ENCODE measurements around the gene FMN1. TPM values are rescaled to one million over a fixed set of nuclear protein-coding genes. Genes with fewer than 3 reads are reported as not detected.
A peak's percentile ranks its signal among the peaks of the same experiment; 100 is the strongest.

The FMN1 gene
- total and polyA plus RNA-seq, 7 experiments from 2014 or later = 0.02 to 32.2 (median 1.0) TPM; not detected in 1

- no peaks in the 10 kb centered on the region for H3K36me3 ChIP-seq (ENCODE audit: control insufficient read depth in 2 of 3, insufficient read depth in 3 of 3, low read length in 3 of 3)
- Mint-ChIP-seq H3K4me3 (peak overlapping the region in 2 of 10 donors; percentile 18 to 27), H3K4me1 (peaks cover 0 to 22% (median 11%) of the 10 kb centered on the region in 7 donors), H3K27me3 (peaks cover 0 to 13% (median 4%) of the 10 kb centered on the region in 5 donors), H3K27ac (peak overlapping the region in 1 of 9 donors; percentile 17), H3K36me3 (no peaks in the 10 kb centered on the region), H3K9me3 (no peaks in the 10 kb centered on the region)
- H3K9me3 ChIP-seq (ENCODE audit: control insufficient read depth in 2 of 3, low read length in 3 of 3) = no peaks in the 10 kb centered on the region
- POLR2A ChIA-PET = no interaction called here
- intact Hi-C loops (cut with micrococcal nuclease) = no loop called here
- H3K27me3 ChIP-seq (ENCODE audit: control insufficient read depth in 2 of 2, insufficient read depth in 2 of 2, low read length in 2 of 2) = no peaks in the 10 kb centered on the region
- H3K4me3 ChIP-seq (ENCODE audit: low read length) = no peak overlapping the region
- DNase-seq (no peak), ATAC-seq (no peak)
- H3K27ac ChIP-seq (ENCODE audit: low read depth, low read length) = no peak overlapping the region
- CTCF ChIA-PET = interaction anchor here (0.6 kb wide), 1 partner anchor 107 kb away, joined by 3 read pairs; no protein-coding TSS in a partner anchor
- H3K4me1 ChIP-seq (ENCODE audit: control insufficient read depth in 2 of 2, insufficient read depth in 2 of 2, low read length in 2 of 2) = no peaks in the 10 kb centered on the region
Measured at GRCh38 chr15:33159726-33160453, 34.6 kb downstream of the FMN1 start.

GRCh38 chr15:33158366-33158765 lies 36.1 kb downstream of the FMN1 start:
- Mint-ChIP-seq H3K27me3 (peaks cover 0 to 8% (median 4%) of the 10 kb centered on the region in 5 donors), H3K4me1 (peaks cover 0 to 26% (median 17%) of the 10 kb centered on the region in 7 donors), H3K27ac (no peak overlapping the region), H3K36me3 (no peaks in the 10 kb centered on the region), H3K9me3 (no peaks in the 10 kb centered on the region), H3K4me3 (no peak overlapping the region)
- CTCF ChIA-PET = no interaction called here
- Histone ChIP-seq H3K4me1 (ENCODE audit: control insufficient read depth in 2 of 2, insufficient read depth in 2 of 2, low read length in 2 of 2) (no peaks in the 10 kb centered on the region), H3K27ac (ENCODE audit: low read depth, low read length) (no peak overlapping the region), H3K27me3 (ENCODE audit: control insufficient read depth in 2 of 2, insufficient read depth in 2 of 2, low read length in 2 of 2) (no peaks in the 10 kb centered on the region), H3K4me3 (ENCODE audit: low read length) (no peak overlapping the region), H3K9me3 (ENCODE audit: control insufficient read depth in 2 of 3, low read length in 3 of 3) (no peaks in the 10 kb centered on the region), H3K36me3 (ENCODE audit: control insufficient read depth in 2 of 3, insufficient read depth in 3 of 3, low read length in 3 of 3) (no peaks in the 10 kb centered on the region)
- no peak for DNase-seq
- intact Hi-C loops (cut with micrococcal nuclease) = no loop called here
- POLR2A ChIA-PET = no interaction called here
- no peak for ATAC-seq

GRCh38 chr15:33157371-33158037 lies 37.0 kb downstream of the FMN1 start:
- ChIA-PET CTCF (no interaction called here), POLR2A (no interaction called here)
- peaks cover 0 to 34% (median 23%) of the 10 kb centered on the region in 7 donors for H3K4me1 Mint-ChIP-seq
- intact Hi-C loops (cut with micrococcal nuclease) = no loop called here
- Histone ChIP-seq H3K27me3 (ENCODE audit: control insufficient read depth in 2 of 2, insufficient read depth in 2 of 2, low read length in 2 of 2) (no peaks in the 10 kb centered on the region), H3K36me3 (ENCODE audit: control insufficient read depth in 2 of 3, insufficient read depth in 3 of 3, low read length in 3 of 3) (no peaks in the 10 kb centered on the region), H3K4me3 (ENCODE audit: low read length) (no peak overlapping the region), H3K4me1 (ENCODE audit: control insufficient read depth in 2 of 2, insufficient read depth in 2 of 2, low read length in 2 of 2) (no peaks in the 10 kb centered on the region), H3K9me3 (ENCODE audit: control insufficient read depth in 2 of 3, low read length in 3 of 3) (no peaks in the 10 kb centered on the region), H3K27ac (ENCODE audit: low read depth, low read length) (no peak overlapping the region)
- DNase-seq (no peak), ATAC-seq (no peak)
- no peaks in the 10 kb centered on the region for H3K36me3 Mint-ChIP-seq
- H3K9me3 Mint-ChIP-seq = no peaks in the 10 kb centered on the region
- no peak overlapping the region for H3K27ac Mint-ChIP-seq
- H3K4me3 Mint-ChIP-seq = no peak overlapping the region
- H3K27me3 Mint-ChIP-seq = peaks cover 0 to 9% (median 4%) of the 10 kb centered on the region in 5 donors

- peaks cover 0 to 3% of the 10 kb centered on the region in 2 donors for H3K4me1 ChIP-seq (ENCODE audit: control insufficient read depth in 2 of 2, insufficient read depth in 2 of 2, low read length in 2 of 2)
- Mint-ChIP-seq H3K36me3 (no peaks in the 10 kb centered on the region), H3K27ac (no peak overlapping the region), H3K4me3 (no peak overlapping the region), H3K4me1 (peaks cover 0 to 46% (median 24%) of the 10 kb centered on the region in 7 donors), H3K27me3 (peaks cover 0 to 15% (median 4%) of the 10 kb centered on the region in 5 donors), H3K9me3 (no peaks in the 10 kb centered on the region)
- ATAC-seq (no peak), DNase-seq (no peak)
- ChIA-PET POLR2A (no interaction called here), CTCF (no interaction called here)
- intact Hi-C loops (cut with micrococcal nuclease) = no loop called here
- no peaks in the 10 kb centered on the region for H3K9me3 ChIP-seq (ENCODE audit: control insufficient read depth in 2 of 3, low read length in 3 of 3)
- no peak overlapping the region for H3K27ac ChIP-seq (ENCODE audit: low read depth, low read length)
- H3K36me3 ChIP-seq (ENCODE audit: control insufficient read depth in 2 of 3, insufficient read depth in 3 of 3, low read length in 3 of 3) = no peaks in the 10 kb centered on the region
- no peak overlapping the region for H3K4me3 ChIP-seq (ENCODE audit: low read length)
- no peaks in the 10 kb centered on the region for H3K27me3 ChIP-seq (ENCODE audit: control insufficient read depth in 2 of 2, insufficient read depth in 2 of 2, low read length in 2 of 2)
Measured at GRCh38 chr15:33155691-33156420, 38.7 kb downstream of the FMN1 start.

GRCh38 chr15:33154351-33155166 lies 40.0 kb downstream of the FMN1 start:
- intact Hi-C loops (cut with micrococcal nuclease) = loop anchor here in 1 of 2 donors (5.0 kb wide), 1 partner anchor 73 kb away; no protein-coding TSS in a partner anchor
- no peak overlapping the region for H3K27ac ChIP-seq (ENCODE audit: low read depth, low read length)
- peaks cover 0 to 3% of the 10 kb centered on the region in 2 donors for H3K4me1 ChIP-seq (ENCODE audit: control insufficient read depth in 2 of 2, insufficient read depth in 2 of 2, low read length in 2 of 2)
- H3K36me3 ChIP-seq (ENCODE audit: control insufficient read depth in 2 of 3, insufficient read depth in 3 of 3, low read length in 3 of 3) = no peaks in the 10 kb centered on the region
- Mint-ChIP-seq H3K27ac (peak overlapping the region in 3 of 9 donors; percentile 4 to 22 (median 8)), H3K4me1 (peaks cover 0 to 37% (median 20%) of the 10 kb centered on the region in 7 donors), H3K36me3 (no peaks in the 10 kb centered on the region), H3K9me3 (no peaks in the 10 kb centered on the region), H3K4me3 (no peak overlapping the region), H3K27me3 (peaks cover 0 to 17% (median 4%) of the 10 kb centered on the region in 5 donors)
- H3K4me3 ChIP-seq (ENCODE audit: low read length) = no peak overlapping the region
- POLR2A ChIA-PET = no interaction called here
- DNase-seq (no peak), ATAC-seq (peak; percentile 71)
- H3K9me3 ChIP-seq (ENCODE audit: control insufficient read depth in 2 of 3, low read length in 3 of 3) = no peaks in the 10 kb centered on the region
- no peaks in the 10 kb centered on the region for H3K27me3 ChIP-seq (ENCODE audit: control insufficient read depth in 2 of 2, insufficient read depth in 2 of 2, low read length in 2 of 2)
- CTCF ChIA-PET = no interaction called here

- H3K27ac Mint-ChIP-seq = no peak overlapping the region
- peaks cover 0 to 13% (median 4%) of the 10 kb centered on the region in 5 donors for H3K27me3 Mint-ChIP-seq
- Histone ChIP-seq H3K27me3 (ENCODE audit: control insufficient read depth in 2 of 2, insufficient read depth in 2 of 2, low read length in 2 of 2) (no peaks in the 10 kb centered on the region), H3K27ac (ENCODE audit: low read depth, low read length) (no peak overlapping the region), H3K36me3 (ENCODE audit: control insufficient read depth in 2 of 3, insufficient read depth in 3 of 3, low read length in 3 of 3) (no peaks in the 10 kb centered on the region), H3K9me3 (ENCODE audit: control insufficient read depth in 2 of 3, low read length in 3 of 3) (no peaks in the 10 kb centered on the region), H3K4me3 (ENCODE audit: low read length) (no peak overlapping the region), H3K4me1 (ENCODE audit: control insufficient read depth in 2 of 2, insufficient read depth in 2 of 2, low read length in 2 of 2) (peaks cover 0 to 5% of the 10 kb centered on the region in 2 donors)
- H3K36me3 Mint-ChIP-seq = no peaks in the 10 kb centered on the region
- intact Hi-C loops (cut with micrococcal nuclease) = loop anchor here in 1 of 2 donors (5.0 kb wide), 1 partner anchor 74 kb away; no protein-coding TSS in a partner anchor
- no peak overlapping the region for H3K4me3 Mint-ChIP-seq
- H3K4me1 Mint-ChIP-seq = peaks cover 2 to 40% (median 22%) of the 10 kb centered on the region in 7 donors
- ChIA-PET POLR2A (no interaction called here), CTCF (no interaction called here)
- H3K9me3 Mint-ChIP-seq = no peaks in the 10 kb centered on the region
- DNase-seq = no peak
- ATAC-seq = no peak
Measured at GRCh38 chr15:33153548-33153947, 41.0 kb downstream of the FMN1 start.
